NCI-H446 (cell line): ENCODE results near the gene PAK5.

ENCODE experiments used
- DNase-seq, 2 experiments: peaks; one replicate each; lab custom pipeline; 2025; lab: John Stamatoyannopoulos, UW

PAK5 gene

DNA sequence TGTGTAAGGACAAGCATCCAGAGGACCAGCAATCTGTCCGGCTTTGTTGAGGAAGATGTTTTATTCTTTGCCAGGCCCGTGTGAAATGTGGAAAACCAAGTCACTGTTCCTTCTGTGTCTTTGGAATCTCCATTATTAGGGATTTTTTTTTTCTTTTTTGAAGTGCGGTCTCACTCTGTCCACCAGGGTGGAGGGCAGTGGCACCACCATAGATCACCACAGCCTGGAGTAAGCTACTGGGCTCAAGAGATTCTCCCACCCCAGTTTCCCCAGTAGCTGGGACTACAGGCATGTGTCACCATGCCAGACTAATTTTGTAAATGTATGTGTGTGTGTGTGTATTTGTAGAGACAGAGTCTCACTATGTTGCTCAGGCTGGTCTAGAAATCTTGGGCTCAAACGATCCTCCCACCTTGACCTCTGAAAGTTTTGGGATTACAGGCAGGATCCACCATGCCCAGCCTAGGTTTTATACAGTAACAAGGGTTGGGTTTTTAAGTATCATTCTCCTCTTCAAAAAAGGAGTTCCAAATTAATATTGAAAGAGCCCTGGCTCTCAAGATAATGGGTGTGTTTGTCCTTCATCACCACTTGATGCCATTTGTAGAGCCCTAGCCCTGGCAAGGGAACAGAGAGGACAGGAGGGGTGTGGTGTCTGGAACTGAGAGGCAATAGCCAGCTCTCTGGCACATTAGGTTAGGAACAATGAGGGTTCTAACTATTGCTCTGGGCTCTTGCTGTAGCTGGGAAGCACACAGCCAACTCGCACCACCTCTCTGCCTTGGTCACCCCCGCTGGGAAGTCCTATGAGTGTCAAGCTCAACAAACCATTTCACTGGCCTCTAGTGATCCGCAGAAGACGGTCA, 321.3 kb downstream of the PAK5 start:
- no peak for DNase-seq

DNA sequence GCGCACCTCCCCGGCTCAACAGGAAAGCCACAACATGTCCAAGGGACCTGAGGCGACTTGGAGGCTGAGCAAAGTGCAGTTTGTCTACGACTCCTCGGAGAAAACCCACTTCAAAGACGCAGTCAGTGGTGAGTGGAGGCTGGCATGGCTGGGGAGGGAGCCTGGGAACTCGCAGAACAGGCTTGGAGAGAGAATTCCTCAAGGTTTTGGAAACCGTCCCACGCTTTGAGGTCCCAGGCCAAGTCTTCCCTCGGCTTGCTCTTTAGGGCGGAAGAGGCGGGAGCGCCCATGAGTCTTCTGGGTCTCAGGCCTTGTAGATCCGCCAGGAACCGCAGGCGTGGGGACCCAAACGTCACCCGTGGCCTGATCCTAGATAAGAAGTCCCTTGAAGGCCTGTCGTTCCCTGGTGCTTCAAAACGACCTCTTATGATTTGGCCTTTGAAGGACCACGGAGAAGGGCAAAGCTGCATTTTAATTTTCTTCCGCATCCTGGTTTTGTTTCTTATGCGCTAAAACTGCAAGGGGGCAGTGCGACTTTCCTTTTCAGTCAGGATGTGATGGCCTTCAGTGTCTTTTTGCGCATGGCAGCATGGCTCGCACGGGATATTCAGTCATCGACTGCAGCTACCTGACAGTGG, 322.5 kb downstream of the PAK5 start:
- DNase-seq: peak in 1 of 2 experiments; percentile 30

DNA sequence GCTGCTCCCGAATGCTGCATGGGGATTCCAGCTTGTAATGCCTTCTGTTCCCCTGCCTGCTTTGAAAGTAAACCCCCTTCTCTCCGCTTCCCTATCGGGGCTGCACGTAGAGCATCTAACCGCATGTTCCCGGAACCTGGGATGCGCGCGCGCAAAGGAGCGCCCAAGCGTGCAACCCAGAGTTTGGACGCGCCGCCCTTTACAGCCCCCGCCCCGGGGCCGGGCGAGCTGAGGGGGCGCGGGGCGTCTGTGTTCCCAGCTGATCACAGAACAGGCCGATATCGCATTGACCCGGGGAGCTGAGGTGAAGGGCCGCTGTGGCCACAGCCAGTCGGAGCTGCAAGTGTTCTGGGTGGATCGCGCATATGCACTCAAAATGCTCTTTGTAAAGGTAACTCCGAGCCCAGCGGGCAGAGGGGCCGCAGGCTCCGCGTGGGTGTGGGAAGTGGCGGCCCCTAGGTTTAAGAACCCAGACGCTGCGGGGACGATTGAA, 323.1 kb downstream of the PAK5 start:
- no peak for DNase-seq

DNA sequence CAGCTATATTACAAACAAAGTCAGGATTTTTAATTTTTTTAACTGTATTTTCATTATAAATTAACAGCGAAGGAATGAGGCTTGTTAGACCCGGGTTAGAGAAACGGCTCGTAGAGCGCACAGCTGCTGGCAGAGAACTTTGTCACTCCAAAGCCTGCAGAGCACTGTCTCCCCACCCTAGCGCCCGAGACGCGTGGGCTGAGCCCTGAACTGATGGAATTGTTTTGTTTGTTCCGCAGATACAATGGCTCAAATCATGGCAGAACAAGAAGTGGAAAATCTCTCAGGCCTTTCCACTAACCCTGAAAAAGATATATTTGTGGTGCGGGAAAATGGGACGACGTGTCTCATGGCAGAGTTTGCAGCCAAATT, 323.7 kb downstream of the PAK5 start:
- no peak for DNase-seq

DNA sequence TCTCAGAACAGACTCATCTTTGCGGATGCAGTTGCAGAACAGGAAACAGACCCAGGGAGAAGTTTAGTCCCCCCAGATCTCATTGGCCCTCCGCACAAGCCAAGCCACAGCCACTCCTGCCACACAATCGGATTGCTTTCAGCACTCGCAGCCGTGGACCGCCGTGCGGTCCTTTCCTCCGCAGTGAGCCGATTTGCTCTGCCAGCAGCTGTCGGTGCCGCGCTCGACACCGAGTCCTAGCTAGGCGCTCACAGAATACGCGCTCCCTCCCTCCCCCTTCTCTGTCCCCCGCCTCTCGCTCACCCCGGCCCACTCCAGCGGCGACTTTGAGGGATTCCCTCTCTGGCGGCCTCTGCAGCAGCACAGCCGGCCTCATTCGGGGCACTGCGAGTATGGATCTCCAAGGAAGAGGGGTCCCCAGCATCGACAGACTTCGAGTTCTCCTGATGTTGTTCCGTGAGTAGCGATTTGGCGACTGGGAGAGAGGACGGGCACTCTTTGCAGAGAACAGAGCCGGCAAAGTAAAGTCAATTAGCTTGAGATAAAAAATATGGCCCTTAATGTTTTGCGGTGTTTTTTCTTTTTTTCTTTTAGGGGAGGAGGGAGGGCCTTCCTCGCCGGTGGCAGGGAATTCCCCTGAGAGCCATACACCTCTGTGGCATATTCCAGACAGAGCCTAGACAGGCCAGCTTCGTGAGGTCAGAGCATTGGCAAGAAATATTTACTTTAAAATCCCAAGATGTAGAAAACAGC, 324.2 kb downstream of the PAK5 start, which contains the start of gene LAMP5:
Gene LAMP5, plus strand, starts transcription at position 130 of the 753 bp plus-strand sequence. Its CDS starts 263 bp downstream, at position 393.
- peak; percentile 34 to 59 for DNase-seq

DNA sequence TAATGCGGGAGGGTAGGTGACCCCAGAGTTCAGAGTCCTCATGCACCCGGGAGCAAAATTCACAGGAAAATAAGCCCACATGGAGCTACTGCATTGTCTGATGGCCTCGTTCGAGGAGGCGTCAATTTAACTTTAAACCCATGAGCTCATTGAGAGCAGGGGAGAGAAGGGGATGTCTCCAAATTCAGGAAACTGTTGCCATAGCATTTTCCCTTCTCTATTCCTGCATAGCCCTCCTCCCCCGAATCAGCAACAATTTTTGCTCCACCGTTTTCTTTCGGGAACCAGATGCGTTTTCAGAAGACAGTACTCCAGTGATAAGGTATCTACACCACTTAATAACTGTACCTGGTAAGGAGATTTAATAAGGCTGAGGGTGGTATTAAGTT, 324.8 kb downstream of the PAK5 start:
- no peak for DNase-seq

DNA sequence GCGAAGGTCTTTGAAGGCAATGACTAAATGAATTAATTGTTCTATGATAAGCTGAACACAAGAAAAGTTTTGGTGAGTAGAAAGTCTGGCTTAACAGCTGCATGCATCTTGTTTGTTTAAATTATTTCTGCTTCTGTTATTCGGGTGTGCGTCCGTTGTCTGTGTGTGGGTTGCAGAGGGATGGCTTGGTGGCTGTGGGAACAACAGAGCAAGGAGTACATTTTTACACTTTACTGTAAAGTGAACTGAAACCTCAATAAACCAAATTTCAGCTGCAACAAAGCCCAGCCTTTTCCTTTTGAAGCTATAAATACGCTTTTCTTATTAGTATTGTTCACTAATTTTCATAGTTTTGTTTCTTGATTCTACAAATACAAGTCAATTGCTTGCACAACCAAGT, 328.0 kb downstream of the PAK5 start:
- DNase-seq: no peak

DNA sequence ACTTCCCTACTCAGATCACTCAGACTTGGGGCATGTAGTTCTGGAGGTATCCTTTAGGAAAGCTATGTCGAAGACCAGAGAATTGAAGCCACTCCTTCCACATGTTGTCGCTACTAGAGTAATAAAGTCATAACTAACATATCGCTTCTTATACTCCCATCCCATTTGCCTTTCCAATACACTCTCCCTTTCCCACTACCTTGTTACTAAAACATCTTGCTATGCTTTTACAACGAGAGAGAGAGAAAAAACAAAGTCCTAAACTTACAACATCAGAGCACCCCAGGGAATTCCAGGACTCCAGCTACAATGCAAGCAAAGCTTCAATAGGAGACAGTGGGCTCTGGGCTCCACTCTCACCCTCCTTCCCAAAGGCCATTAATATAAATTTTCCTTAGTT, 329.6 kb downstream of the PAK5 start:
- DNase-seq: no peak

DNA sequence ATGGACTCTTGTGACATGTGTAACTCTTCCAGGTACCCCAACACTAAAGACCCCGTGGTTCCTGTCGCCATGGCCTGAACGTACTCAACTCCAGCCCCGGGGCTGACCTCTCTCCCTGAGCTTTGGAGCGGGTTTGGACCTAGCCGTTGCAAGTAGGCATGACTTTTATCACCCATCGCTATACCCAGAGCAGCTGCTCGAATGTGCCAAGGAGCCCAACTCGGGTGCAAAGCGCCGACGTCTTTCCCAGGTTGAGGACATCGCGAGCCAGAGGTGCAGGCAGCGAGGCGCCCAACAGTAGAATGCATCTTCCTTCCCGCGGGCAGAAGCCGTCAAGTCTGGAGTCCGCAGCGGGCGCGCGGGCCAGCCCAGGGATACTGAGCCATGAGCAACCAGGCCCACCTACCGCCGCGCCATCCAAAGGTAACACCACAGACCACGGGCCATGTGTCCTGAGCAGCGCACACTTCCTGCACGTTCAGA, 330.1 kb downstream of the PAK5 start:
- DNase-seq: no peak

DNA sequence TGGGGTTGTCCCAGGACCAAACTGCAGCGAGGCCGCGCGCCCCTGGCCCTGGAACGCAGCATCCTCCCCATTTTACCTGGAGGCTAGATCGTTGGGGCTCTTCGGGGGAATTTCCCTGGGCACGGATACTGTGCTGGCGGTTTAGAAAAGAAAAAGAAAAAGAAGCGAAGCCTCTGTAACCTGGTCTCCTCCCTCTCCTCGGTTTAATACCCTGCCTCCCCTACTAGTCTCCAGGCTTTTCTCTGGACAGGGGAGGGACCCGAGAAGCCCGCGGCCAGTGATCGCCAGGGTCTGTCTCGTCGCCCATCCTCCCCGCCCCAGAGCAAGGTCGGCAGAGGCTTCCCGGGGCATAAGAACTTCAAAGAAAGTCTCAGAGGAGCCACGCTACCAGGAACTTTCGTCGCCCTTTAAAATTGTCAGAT, 330.6 kb downstream of the PAK5 start:
- no peak for DNase-seq

DNA sequence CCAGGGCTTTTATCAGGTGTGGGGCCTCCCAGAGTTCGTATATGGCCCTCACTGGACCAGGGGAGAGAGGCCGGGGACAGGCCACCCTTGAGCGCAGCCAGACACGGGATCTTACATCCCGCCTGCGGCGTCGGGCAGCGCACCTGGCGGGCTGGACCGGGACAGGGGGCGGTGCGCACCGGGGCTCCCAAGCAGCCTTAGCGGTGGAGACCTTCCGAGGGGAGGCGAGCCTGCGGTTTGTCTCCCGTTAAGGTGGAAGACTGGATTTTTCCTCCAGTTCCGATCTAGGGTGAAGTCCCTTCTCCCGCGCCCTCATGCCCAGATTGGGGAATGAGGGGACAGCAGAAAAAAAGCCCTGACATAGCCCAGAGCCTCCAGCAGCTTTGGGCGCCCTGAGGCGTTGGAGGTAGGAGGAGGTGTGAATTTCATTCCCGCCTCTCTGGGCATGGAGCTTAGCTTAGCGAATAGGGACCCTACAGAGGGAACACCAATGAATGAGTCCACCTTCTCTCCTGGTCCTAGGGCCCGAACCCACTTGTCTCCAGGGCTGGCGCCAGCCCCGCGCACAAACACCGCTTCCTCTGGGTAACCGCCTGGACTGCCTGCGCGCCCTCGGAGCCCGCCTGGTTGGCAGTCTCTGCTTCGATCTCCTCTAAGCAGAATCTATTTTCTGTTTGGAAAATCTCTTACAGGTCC, 331.2 kb downstream of the PAK5 start:
- no peak for DNase-seq

DNA sequence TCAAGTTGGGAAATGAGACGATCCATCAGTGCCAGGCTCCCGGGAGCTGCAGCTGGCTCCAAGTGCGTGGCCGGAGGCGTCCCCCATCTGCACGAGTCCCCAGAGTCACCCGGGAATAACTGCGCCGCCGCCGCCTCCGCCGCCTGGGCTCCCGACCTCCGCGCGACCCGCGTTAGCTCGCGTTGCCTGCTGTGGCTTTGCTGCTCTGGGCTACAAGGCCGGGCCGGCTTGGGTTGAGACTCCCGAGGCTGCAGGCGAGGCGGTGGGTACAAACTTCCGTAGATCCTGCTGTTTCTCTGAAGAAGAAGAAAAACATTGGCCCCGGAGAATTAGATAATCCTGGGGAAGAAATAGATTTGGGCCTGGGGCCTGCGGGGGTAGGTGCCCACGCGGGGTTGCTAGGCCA, 331.9 kb downstream of the PAK5 start:
- no peak for DNase-seq

DNA sequence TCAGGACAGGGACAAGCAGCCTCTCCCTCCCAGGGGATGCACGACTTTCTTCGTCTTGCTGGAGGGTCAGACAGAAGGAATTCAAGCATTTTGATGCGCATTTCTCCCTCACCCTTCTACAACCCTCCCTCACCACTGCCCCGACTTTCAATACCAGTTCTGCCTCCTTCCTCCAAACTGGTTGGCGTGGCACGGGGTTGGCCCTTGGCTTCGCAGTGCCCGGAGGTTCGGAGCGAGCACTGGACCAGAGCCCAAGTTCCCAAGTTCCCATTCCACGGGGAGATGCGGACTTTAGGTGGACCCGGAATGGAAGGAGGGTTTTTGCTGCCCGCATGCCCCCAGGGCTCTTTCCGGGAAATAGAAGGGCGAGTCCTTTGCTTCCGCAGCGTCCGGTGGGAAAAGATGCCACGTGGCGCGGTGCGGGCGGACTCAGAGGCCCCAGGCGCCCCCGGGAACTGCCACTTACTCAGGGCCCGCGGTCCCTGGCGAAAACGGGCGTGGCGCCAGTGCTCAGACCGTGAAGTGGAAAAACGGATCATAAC, 332.5 kb downstream of the PAK5 start:
- DNase-seq: no peak

DNA sequence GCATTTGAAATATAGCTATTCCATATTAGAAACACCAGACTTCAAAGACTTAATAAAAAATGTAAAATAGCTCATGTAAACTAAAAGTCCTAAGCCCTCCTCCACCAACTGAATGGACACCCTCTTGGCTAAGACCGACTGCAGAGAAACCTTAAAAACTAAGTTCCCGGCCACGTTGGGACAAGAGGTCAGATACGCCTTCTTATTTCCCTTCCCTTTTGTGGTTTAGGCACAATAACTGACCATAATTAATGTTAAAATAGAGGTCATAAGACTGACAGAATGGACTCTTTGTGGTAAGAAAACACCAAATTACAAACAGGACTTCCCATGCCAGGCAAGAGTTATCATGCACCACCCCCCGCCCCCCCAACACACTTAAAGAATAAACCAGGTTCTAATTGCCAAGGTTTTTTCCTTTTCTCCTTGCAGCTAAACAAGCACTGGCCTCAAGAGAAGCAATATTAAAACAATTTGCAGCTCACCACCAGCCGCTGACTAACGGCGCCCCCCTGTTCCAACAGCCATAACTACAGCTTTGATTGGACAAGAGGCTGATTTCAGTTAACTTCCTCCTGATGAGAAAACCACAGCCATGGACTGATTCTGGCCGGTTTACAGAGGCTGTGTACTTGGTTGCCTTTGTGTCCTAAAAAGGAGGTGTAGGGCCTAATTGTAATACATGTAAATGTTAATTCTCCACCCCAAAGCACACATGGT, 335.2 kb downstream of the PAK5 start:
- no peak for DNase-seq

DNA sequence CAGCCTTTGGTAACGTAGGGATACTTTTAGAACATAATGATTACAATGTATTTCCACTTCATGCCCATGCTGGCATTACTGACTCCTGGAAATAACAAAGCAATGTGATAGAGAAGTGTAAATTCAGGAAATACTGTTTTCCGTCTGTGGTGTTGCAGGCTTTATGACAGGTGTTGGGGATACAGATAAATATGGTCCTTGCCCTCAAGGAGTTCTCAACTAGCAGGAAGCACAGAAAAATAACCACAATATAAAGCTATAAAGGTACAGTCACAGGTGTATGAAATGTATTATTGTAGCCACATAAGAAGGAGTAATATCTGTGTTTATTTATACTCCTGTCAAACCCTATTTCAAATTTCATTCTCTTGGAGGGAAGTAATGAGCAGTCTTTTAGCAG, 337.4 kb downstream of the PAK5 start:
- no peak for DNase-seq

DNA sequence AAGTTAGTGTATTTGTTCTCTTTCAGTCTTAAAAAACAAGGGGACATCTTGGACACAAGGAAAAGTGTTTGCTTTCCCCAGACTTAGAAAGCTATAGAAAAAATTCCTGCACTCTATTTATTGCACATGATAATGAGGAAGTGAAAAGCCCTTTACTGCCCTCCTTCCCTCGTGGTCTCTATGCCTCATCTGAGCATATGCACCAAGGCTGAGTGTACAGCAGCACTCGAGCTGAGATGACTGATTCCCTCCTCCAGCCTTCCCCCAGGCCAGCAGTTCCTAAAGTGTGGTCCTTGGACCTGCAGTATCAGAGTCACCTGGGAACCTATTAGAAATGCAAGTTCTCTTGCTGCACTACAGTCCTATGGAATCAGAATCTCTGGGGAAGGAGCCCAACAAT, 338.8 kb downstream of the PAK5 start:
- no peak for DNase-seq

DNA sequence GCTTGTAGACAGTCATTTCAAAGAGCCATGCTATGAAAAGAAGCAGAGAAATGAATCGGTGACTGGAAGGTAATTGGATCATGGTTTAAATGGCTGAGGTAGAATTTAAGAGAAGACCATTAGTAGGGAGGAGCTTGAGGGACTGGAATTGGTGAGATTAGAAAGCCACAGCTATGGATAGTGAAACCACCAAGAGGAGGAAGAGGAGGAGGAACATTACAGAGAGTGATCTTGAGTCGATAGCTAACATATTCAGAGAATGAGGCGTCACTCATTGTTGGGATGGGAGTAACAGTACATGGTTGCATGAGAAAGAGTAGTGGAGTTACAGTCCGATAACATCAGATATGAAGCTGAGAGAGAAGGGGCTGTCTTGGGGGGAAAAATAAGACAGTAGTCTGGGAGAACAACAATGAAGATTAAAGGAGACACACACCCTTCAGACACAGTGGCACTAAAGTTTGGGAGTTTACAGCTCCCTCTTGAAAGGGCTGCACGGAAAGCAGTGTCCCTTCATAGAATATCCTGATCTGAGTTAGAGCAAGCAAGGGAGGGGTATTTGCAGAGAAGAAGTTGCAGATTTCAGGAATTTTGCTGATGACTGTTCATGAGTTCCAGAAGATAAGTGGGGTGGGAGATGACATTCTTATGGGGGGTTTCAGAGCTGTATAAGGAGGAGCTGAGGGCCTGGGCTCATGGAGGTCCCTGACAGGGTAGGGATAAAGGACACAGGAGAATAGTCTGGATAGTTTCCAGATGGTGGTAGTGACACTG, 339.6 kb downstream of the PAK5 start:
- DNase-seq: no peak

DNA sequence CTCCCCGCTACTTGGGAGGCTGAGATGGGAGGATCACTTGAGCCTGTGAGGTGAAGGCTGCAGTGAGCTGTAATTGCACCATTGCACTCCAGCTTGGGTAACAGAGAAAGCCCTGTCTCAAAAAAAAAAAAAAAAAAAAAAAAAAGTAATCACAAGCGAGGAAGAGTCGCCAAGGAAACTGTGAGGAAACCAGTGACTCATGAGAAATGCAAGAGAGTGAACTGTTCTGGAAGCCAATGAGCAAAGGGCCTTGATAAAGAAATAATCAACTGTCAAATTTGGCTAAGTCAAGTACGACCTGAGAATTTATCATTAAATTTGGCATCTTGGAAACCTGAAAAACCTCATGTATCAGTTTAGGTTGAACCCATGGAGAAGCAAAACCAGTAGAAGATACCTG, 340.6 kb downstream of the PAK5 start:
- peak in 1 of 2 experiments; percentile 10 for DNase-seq

DNA sequence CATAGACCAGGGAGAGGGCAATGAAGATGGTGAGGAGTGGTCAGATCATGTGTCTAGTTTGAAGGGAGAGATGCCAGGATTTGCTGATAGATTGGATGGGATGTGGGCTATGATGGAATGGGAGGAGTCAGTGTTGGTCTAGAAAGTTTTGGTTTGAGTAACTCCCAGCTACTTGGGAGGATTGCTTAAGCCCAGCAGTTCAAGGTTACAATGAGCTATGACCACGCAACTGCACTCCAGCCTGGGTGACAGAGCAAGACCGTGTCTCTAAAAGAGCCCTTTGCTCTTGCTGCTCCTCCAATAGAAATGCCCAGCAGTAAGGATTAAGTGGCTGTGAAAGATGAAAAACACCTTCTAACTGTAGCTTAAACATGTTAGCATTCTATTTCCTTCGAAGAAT, 342.7 kb downstream of the PAK5 start:
- DNase-seq: peak in 1 of 2 experiments; percentile 58

DNA sequence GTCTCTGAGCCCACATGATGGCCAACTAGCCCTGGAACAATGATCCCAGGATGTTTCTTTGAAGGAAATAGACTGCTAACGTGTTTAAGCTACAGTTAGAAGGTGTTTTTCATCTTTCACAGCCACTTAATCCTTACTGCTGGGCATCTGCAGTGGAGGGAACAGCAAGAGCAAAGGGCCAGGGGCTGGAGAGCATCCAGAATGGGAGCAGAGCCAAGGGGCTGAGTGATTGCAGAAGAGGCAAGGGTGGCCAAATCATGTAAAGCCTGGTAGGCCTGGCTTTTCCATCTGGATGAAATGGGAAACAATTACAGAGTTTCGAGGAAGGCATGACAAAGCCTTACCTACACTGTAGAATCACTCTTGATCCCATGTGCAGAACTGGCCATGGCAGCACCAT, 343.2 kb downstream of the PAK5 start:
- peak; percentile 17 to 86 for DNase-seq
